ENCODE results near the gene ARHGEF1.
"Not testable (repeated sequence)": the region's sequence is repeated elsewhere in the genome, so short reads cannot be mapped to it uniquely, and the experiment has no call there.

Gene ARHGEF1

DNA sequence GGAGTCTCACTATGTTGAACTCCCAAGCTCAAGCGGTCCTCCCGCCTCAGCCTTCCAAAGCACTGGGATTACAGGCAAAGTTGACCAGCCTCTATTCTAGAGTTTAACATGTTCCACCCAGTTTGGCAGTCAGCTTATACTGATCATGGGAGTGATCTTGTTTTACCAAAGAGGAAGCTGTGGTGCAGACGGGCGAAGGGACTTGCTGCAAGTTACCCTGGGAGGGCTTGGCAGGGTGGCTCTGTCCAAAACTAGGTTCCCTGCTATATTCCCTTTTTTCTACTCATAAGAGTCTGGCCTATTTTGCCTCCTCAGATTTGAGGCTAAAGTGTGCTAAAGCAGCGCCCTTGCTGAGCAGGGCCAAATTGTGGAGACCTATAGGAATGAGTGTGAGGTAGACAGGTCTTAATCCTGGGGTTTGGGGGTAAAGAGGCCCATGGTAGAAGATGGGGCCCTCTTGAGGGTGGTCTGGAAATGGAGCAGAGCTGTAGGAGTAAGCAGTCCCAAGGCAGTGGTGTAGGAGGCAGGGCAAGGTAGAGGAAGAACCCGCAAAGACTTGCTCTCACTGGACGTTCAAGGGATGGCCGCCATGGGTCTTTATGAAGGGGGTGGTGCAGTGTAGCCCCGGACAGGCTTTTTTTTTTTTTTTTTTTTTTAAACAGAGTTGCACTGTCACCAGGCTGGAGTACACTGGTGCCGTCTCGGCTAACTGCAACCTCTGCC is 19.6 kb upstream of the ARHGEF1 start:
- no peak for DNase-seq

- no peak for DNase-seq
Measured at GRCh38 chr19:41864374-41864773, 18.6 kb upstream of the ARHGEF1 start.

GRCh38 chr19:41866284-41866683 is 16.7 kb upstream of the ARHGEF1 start:
- DNase-seq: no peak

DNA sequence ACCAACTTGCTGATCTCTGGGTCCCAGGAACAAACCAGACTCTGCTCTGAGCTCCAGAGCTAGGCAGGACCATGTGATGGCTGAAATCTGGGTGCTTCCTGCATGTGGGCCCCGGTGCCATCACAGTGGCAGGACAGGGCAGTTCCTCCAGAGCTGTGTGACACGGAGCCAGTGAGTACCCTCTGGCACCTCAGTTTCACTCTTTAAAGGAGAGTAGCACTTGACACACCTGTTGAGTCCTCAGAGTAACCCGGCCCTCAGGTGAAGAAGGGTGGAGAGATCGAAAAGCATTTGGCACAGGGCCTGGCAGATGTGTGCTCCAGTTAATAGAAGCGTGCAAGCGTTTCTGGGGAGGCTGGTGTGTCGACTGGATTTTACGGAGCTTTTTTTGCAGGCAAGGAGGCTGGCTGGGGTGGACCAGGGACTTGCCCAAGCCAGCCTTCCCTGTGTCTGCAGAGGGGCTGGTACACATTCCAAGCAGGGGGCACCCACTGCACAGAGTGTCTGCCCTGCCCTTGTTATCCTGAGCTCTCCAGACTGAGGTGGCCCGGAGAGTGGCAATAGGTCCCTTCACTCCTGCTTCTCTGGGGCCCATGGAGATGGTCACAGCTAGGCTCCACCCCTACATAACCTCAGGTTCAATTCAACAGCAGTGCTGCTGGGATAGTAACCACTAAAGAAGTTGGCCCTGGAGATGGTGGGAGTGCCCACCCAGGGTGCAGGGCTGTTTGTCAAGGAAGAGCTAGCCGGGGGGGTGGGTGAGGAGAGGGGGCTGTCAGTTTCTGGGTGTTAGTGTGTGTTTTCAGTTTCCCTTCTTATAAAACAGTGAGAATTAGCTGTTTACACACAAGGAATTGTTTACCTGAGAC is 14.6 kb upstream of the ARHGEF1 start:
- DNase-seq: no peak

GRCh38 chr19:41868989-41869300 is 14.0 kb upstream of the ARHGEF1 start:
- DNase-seq: no peak

GRCh38 chr19:41869374-41869955 is 13.5 kb upstream of the ARHGEF1 start:
- no peak for DNase-seq

DNA sequence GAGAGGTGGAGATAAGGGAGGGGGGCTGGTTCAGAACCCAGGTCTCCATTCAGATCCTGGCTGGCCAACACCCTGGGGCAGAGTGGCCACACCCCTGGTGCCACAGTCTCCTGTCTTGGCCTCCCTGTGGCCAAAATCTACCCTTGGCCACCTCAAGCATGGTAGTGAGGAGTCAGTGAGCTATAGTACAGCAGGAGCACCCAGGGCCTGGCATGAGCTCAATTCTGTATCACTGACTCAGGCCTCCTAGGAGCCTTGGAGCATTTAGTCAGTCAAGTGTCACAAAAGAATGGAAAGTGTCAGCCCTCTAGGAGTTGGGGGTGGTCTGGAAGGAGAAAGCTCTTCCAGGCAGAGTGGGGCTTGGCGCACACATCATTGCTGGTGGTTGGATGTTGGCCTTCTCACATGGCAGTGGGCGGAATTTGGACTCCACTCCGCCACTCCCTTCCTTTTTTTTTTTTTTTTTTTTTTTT is 12.5 kb upstream of the ARHGEF1 start:
- DNase-seq: no peak

GRCh38 chr19:41871573-41872383 is 11.2 kb upstream of the ARHGEF1 start:
- DNase-seq: peak; percentile 58

GRCh38 chr19:41872384-41872774 is 10.6 kb upstream of the ARHGEF1 start:
- DNase-seq: peak; percentile 58

DNA sequence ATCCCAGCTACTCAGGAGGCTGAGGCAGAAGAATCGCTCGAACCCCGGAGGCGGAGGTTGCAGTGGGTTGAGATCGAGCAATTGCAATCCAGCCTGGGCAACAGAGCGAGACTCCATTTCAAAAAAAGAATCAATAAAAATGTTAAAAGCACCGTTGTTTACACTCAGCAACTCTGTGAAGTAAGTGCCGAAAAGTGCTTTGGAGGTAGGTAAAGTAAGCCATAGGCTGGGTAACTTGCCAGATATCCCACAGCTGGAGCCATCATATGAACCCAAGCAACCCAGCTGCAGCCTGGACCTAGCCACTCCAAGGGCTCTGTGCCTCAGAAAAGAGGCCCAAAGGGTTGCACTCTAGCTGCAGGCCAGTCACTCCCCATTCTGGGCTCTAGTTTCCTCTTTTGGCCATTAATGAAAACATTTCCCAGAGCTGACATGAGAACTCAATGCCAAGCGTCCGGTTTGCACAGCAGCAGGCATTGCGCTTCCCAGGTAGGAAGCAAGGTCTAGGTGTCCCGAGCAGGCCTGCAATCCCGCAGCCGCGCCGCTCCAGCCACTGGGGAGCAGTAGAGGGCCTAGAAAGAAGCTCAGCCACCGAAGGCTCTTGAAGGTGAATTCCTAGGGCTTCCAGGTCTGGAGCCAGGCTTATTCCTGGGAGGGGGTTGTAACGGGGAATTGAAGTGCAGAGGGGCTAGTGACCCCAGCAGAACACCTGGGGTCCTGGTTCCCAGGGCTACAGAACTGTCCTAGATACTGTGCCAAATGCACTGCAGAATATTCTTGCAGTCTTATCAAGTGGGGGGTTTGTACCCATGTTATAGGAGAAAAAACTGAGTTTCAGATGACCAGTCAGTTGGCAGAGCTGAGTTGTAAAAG is 10.0 kb upstream of the ARHGEF1 start:
- DNase-seq: peak; percentile 92

- not testable (repeated sequence) for DNase-seq
Measured at GRCh38 chr19:41875973-41876372, 7.0 kb upstream of the ARHGEF1 start.

- no peak for DNase-seq
Measured at GRCh38 chr19:41876847-41877832, 5.8 kb upstream of the ARHGEF1 start, which contains the start of gene CD79A. Gene CD79A (plus strand): TSS chr19:41877279. CDS start chr19:41877305, 26 bp downstream.

DNA sequence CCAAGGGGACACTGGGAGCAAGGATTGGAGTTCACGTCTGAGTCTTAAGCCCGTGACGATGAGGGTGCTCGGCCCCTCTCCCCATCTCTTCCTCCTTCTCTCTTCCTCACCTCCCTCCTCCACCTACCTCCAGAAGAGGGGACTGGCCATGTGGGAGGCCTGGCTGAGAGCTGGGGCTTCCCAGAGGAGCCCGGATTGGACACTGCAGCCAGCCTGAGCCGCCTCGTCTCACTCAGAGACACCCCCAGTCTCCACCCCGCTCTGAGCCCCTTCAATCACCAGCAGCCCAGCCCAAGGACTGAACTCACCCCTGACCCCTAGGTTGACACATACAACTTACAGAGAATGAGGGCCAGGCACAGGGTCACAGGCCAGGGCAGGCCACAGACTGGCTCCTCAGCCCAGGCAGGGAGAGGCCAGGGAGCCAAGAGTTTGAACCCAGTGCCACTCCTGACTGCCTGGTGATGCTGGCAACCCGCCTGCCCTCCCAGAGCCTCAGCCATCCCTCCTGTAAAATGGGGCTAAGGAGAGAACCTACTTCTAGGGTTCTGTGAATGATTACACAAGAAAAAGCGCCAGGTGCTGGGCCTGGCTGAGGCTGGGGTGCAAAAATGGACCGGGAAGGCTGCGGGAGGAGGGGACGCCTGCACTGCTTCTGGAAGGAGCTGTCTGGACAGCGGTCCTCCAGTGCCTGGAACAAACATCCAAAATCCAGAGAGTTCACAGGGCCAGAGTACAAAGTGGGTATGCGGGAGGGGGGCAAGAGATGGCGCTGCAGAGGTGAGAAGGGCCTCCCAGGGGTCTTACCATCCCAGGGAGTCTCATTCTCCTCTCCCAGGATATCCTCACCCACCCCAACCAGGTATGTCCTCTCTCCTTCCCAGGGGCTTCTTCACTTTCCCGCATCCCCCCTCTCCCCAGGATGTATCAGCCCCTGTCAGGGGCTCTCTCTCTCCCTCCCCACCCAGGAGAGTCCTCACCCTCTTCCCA is 4.8 kb upstream of the ARHGEF1 start:
- no peak for DNase-seq

- no peak for DNase-seq
Measured at GRCh38 chr19:41879080-41879479, 3.9 kb upstream of the ARHGEF1 start.

GRCh38 chr19:41879670-41880328 is 3.2 kb upstream of the ARHGEF1 start:
- DNase-seq: no peak

DNA sequence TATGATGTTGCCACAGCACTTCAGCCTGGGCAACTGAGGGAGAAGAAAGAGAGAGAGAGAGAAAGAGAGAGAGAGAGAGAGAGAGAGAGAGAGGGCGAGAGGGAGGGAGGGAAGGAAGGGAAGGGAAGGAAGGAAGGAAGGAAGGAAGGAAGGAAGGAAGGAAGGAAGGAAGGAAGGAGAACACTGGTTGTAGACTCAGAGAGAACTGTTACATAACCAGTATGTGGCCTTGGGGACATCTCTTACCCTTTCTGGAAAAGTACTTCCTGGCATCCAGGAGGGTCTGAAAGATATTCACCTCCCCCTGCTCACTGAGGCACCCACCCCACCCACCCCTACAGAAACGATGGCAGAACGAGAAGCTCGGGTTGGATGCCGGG is 2.7 kb upstream of the ARHGEF1 start:
- DNase-seq: no peak

GRCh38 chr19:41883463-41883820 is 458 bp downstream of the ARHGEF1 start:
- DNase-seq: no peak

DNA sequence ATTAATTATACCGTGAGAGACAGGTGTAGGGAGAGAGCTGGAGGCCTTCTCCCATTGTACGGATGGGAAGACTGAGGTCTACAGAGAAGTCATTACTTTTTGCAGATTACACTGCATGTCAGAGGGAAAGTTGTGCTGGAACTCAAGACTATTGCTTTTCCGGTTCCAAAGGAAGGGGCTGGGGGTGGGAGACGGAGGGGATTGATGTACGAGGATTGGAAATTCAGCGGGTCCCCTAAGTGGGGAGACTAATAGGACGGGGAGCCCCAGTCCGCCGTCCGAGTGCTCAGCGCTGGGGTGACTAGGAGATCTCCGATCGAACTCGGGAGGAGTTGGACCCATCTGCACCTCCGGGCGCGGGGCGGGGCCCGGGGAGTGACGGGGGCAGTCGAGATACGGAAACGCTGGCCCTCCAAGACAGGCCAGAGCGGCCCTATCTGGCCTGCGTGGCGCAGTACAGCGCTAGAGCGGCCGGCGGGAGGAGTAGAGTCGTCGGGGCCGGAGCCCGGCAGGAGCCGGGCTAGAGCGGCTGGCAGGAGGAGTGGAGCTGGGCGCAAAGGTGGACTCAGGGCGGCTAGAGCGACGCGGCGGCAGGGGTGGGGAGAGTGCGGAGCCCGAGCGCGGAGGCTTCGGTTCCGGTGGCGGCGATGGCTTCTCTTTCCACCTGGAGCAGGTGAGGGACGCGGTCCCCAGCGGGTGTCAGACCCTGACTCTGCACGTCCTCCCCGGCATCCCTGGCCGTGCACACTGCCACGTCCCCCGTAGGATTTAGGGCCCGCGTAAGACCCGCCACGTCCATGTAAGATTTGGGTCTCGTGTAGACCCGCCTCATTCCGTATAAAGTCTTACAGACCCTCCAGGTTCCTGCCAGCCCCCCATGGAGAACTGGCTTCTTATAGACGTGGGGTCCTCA is 1.1 kb downstream of the ARHGEF1 start:
- DNase-seq: peak; percentile 99
